Measurements from ENCODE around the gene MRGPRF.

MRGPRF gene, protein sequence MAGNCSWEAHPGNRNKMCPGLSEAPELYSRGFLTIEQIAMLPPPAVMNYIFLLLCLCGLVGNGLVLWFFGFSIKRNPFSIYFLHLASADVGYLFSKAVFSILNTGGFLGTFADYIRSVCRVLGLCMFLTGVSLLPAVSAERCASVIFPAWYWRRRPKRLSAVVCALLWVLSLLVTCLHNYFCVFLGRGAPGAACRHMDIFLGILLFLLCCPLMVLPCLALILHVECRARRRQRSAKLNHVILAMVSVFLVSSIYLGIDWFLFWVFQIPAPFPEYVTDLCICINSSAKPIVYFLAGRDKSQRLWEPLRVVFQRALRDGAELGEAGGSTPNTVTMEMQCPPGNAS

DNA sequence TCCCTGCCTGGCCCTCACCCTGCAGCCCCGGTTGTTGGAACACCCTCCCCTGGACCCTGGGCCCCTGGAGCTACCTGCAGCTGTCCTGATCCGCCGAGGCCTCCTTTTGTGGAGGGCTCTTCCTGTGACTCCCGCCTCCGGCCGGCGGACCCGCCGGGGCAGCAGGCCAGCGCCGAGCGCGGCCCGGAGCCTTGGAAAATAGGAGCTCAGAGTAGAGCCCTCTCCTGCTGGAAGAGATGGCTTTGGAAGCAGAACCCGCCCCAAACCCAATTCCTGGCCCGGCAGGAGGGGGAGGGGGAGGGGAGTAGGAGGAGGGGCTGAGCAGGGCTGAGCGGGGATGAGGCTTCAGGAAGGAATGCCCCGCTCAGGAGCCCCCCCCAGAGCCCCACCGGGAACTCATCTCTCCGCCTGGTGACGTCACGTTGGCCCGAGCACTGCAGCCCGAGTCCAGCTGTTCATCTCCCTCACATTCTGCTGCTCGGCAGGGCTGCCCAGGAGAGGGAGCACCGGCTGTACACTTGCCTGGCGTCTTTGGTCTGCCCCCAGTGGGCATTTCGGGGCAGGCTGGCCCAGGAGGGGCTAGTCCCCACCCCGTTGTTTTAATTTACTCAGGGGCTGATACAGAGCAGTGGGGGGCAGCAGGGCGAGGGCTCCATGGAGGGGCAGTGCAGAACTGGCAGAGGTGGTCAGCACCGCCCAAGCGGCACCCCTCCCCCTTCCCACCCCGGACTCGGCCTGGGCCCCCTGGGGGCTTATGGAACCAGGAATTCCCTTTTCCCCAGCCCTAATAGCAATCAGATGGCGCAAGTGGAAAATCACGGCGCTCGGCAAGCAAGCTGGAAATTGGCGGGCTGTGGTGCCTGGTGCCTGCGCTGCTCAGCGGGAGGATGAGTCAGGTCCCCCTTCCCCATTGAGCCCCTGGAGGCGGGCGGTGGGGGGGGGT lies at the start of gene MRGPRF:
TSS of gene MRGPRF (minus strand) at position 238 of the 943 bp plus-strand sequence. CDS start 3,345 bp downstream, outside the sequence.
- no peak for DNase-seq

DNA sequence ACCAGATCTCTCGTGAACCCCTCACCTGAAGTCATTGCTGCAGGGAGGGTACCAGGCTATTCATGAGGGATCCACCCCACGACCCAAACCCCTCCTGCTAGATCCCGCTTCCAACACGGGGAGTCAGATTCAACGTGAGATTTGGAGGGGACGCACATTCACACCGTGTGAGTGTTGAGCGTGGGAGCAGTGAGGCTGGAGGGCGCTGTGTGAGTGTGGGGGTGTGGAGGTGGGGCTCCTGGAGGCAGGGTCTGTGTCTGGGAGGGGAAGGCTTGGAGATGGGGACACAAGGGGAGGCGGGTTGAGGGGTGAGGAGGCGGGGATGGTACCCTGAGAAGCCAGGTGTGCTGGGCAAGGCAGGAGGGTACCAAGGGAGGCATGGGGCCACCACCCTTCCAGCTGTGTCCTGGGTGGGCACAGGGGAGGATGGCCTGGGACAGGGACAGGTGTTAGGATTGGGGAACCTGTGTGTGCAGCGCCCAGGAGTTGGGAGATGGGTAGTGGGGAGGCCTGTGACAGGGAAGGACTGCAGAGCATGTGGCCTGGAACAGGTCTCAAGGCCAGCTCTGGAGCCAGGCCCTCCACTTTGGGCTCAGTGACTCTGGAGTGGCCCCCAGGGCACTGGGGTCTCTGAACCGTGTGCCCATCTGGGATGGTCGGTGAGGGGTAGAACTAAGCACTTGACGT lies 49.3 kb upstream of the MRGPRF start:
- no peak for DNase-seq

DNA sequence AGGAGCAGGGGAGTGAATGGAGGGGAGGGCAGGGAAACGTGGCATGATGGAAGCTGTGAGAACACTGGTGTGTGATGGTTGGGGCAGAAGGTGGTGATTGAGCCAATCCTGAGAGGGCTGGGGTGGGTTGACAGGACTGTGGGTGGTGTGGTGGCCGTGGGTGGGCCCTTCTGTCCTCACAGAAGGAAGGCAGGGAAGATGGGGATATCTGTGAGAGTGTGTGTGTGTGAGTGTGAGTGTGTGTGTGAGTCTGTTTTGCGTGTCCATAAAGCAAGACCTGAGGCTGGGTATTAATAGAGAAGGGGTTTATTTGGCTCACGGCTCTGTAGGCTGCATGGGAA lies 48.6 kb upstream of the MRGPRF start:
- DNase-seq, result no peak

DNA sequence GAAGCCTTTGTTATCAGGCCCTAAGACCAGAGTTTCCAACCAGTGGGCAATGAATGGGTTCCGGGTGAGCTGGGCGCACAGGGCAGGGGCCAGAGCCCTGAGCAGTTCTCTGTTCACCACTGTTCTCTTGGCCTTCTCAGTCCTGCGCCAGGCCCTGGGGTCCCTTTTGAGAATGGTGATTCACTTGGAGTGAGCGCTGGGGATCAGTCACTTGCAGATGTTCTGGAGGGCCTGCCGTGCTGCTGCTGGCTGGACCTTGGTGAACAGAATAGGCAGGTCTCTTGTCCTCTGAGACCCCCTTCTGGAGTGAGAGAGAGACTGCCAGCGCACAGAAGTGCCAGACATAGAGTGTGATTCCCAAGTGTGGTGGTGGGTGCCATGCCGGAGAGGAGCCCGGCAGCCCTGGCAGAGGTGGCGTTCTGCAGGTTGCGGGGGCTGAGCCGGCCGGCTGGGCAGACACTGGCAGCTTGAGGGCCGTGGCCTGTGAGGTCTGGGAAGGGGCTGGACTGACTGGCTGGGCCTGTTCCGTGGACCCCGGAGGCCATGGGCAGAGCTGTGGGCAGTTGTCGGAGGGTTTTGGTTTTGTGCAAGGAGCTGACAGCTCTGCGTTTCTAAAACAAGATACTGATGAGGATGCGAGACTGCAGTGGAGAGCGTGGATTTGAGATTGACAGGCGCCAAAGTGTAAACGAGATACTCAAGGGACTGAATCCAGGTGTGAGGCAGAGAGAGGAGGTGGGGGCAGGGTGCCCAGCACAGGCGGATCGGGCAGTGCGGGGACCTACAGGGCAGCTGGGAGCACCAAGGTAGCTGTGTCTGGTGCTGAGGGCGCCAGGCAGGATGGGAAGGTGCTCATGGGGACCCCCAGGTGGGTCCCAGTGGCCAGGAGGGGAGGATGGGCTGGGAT lies 48.0 kb upstream of the MRGPRF start:
- no peak for DNase-seq

DNA sequence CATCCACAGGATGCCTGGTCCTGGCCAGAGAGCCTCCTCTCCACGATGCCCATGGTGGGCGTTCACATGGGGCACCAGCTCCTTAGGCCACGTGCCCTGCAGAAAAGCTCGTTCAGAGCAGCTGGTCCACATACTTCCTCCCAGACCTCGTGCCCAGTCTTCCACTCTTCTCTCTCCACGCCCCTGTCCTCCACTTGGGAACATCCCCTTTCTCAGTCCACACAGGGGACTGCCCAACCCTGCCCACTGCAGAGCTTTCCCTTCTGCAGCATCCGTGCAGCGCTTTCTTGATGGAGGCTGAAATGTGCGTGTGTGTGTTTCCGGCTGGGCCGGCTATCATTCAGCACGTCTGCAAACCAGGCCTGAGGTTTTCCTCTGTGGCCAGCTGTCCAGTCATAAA lies 46.9 kb upstream of the MRGPRF start:
- no peak for DNase-seq

DNA sequence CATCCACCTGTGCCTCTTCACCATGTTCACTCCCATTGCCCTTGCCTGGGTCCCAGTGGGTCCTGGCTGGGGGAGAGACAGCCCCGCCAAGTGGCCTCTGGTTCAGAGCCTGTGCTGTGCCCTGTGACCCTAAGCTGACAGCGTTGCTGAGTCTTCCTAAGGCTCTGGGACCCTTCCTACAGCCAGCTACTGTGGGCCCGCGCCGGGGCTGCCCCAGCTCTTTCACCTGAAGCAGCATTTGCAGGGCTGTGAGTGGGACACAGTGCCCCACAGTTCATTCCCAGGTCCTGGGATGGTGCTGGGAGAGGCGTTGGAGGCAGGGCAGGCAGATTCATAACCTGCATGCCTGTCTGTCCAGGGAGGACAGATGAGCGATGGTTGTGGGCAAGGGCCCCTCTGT lies 46.4 kb upstream of the MRGPRF start:
- no peak for DNase-seq

DNA sequence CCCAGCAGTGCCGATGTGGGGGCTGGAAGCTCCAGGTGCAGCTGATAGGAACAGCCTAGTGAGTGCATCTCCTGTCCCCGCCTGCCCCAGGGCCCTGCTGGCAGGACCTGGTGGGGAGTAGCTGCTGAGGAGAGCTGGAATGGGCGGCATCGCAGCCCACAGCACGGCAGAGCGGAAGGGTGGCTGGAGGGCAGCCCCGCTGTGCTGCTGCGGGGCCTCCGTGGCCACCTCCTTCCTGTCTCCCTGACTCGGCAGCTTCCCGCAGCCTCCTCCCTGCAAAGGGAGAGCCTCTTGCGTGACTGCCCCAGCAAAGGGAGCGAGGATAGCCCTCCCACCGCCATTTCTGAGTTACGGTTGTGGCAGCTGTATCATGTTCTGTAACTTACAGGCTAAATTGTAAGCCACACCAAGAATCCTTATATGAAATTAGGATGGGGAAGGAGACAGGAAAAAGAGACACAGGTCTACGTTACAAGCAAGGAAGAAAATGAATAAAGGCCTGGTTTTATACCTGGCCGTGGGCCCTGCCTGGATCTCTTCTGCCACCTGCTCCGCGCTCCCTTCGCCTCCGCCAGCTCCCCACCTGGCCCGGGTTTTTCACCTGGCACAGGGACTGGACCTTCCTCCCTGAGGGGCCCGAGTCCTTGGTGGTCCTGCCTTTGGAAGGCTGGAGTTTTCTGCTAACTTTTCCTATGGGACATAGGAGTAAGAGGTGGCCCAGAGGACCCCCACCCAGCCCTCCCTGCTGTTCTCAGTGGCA lies 45.6 kb upstream of the MRGPRF start:
- DNase-seq, result no peak

DNA sequence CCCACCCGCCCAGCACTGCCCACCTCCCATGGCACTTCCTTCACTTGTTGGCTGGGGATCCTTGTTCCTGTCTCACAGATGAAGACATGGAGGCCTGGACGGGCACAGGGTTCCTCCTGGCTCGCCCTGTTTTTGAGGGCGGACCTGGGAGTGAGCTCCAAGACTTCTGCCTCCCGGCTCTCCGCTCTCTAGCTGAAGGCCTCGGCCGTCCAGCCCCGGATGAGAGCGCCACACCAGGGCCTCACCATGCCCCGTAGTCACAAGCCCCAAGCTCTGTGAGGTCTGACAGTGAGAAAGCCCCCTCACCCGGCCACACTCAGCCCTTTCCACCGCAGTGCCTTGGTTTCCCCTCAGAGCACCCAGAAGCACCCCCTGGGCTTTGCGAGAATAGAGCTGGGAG lies 44.8 kb upstream of the MRGPRF start:
- no peak for DNase-seq

DNA sequence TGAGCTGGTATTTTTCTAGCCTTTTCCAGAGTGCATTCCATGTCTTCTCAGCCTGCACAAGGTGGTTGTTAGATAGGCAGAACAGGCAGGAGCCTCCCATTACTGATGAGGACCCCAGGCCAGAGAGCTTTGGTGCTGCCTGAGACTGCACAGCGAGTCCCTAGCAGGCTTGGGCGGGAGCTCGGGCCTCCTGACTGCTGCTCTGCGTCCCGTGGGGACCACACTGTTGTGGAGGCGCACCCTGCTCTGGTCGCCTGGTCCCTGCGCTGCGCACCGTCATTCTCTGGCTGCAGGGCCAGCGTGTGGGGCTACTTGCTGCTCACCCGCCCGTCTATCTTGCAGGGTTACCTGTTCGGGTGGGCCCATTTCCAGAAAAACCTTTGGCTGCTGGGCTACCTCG lies 44.2 kb upstream of the MRGPRF start:
- DNase-seq, result no peak

DNA sequence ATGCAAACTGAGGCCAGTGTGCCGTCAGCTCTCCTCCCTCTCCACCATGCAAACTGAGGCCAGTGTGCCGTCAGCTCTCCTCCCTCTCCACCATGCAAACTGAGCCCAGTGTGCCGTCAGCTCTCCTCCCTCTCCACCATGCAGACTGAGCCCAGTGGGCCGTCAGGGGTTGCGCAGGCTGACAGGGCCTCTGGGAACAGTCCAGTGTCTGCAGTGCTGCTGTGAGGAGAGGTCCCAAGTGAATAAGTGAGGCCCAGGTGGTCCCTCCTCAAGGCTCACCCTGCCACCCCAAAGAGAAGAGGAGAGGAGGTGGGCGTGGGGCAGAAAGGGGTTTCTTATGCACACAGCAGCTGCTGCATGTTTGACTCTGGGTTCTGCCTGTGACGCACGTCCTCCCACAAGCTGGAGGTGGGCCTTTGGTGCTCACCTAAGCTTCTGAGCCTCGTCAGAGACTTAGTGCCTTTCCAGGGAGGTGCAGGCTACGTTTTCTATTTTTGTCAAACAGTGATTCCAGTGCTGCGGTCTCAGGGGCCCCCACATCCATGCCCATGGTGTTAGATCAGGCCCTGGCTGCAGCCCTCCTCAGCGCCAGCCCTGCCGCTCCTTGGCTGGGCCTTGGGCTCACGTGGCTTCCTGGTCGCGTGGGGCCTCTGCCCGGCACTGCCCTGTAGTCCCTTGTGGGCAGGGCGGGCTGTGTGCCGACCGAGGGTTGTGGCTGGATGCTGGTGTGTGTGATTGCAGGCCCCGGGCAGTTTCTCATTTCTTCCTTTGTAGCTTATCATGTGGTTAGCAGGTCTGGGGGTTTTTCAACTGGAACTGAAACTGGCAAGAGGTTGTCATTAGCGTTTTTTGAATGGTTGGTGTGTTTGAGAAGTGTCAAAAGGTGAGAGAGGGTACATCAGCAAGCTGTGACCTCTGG lies 42.8 kb upstream of the MRGPRF start:
- no peak for DNase-seq

DNA sequence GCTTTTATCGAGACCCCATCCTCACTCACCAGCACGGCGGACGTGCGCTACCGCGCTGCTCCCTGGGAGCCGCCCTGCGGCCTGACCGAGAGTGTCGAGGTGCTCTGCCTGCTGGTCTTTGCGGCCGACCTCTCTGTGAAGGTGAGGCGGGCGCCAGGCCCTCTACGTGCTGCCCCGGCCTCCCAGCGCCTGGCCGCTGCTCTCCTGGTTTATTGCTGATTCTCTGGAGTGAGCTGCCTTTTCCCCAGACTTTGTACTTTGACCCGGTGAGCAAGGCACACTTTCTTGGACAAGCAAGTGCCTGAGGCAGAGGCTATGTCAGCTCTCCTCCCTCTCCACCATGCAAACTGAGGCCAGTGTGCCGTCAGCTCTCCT lies 42.2 kb upstream of the MRGPRF start:
- no peak for DNase-seq

DNA sequence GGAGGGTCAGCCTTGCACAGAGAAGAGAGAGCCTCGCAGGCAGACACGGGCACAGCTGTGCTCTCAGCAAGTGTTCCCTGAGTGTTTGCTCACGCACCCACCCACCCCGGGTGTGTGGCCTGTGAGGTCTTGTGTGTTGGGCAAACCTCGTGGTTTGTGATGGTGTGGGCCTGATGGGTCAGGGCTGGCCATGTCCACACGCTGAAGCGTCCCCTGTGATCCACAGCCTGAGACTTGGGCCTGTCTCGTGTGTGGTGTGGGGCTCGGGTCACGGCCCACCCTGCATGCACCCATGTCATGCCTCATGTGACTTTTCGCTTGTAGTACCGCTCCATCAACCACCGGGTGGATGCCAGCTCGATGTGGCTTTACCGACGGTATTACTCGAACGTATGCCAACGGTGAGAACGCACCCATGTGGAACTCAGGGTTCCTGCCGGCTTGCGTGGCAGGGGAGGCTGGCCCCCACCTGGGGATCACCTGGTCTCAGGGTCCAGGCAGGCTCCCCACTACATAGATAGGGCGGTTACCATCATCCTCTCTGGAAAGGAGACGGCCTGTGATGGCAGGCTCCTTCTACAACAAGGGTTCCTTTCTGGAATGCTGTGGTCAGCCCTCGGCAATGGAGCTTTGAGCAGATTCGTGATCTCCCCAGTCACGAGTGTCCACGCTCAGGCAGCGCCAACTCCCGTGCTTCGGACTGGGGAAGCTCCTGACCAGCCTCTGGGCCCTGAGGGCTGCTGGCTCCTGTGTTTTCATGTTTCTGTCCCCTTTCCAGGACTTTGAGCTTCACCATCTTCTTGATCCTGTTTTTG lies 41.6 kb upstream of the MRGPRF start:
- no peak for DNase-seq

DNA sequence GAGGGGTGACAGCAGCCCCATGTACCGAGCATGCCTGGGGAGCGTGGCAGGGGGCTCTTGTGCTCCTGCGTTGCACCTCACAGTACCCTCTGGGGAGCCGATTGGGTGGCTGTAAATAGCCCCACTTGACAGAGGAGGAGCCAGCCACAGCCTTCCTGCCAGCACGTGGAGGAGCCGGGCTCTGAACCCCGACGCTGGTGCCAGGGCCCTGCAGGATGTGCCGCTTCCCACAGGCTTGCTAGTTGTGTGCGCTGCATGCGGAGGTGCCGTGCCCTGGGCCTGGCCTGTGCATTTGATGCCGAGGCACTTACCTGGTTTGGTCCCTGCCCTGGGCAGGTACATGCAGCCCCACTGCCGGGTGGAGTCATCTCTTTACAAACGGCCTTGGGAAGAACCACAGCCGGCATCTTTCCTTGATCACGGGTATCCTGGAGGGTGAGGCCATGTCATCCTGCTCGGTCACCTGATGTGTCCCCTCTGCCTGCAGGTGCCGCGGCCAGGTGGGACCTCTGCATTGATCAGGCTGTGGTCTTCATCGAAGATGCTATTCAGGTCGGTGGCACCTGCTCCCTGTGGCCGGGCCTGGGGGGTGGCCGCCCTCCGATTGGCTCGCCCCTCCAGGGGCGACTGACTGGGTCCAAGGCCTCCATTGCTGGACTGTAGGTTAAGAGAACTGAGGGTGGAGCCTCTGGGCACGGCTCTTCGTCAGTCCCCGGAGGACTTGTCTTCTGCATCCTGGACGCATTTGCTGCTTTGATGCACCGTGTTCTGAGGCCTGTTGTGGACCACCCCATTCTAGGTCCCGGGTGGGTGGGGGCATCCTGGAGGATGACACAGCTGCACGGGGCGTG lies 40.7 kb upstream of the MRGPRF start:
- no peak for DNase-seq

DNA sequence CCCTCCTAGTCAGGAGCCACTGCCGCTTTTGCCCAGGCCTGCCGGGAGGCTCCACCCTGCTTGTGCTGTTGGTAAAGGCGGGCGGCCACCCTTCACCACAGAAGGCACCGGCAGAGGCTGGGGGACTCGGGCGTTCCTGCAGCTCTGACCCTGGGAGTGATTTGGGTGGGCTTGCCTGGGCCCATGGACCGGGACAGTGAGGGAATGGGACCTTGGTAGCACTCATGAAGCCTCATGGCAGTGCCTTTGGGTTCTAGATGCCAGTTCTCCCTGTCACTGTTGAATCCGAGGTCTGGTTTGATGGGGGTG lies 40.1 kb upstream of the MRGPRF start:
- DNase-seq, result no peak

DNA sequence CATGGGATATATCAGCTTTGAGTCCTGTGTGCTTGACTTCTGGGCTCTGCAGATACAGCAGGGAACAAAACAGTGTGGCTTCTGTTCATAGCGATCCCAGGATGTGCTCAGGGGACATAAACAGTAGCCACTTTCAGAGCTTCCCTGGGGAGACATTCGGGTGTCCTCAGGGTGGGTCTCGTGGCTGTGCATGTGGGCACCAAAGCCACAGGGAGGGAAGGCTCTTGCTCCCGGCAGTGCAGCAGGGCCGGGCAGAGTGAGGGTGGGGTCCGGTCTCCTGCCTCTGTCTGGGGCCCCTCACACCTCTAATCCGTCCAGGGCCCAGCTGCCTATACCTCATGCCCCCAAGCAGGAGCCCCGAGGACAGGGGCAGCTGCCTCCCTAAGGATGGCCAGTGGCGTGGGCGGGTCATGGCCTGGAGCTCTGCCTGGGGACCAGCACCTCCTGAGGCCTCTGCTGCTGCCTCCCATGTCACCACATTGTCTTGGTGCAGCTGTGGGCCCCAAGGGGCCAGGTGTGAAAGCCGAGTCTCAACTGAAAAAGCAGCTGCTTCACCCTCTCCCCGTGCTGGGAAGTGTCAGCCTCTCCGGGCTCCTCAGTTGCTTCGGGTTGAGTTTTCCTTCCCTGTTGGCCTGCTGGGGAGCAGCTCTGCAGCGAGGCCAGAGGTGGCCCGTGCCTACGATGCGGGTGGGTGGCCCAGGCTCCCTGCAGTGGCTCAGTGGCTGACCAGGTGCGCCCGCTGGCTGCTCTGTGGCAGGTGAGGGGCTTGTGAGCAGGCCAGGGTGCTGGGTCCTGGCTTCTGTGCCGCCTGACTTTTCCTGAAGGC lies 39.5 kb upstream of the MRGPRF start:
- no peak for DNase-seq

DNA sequence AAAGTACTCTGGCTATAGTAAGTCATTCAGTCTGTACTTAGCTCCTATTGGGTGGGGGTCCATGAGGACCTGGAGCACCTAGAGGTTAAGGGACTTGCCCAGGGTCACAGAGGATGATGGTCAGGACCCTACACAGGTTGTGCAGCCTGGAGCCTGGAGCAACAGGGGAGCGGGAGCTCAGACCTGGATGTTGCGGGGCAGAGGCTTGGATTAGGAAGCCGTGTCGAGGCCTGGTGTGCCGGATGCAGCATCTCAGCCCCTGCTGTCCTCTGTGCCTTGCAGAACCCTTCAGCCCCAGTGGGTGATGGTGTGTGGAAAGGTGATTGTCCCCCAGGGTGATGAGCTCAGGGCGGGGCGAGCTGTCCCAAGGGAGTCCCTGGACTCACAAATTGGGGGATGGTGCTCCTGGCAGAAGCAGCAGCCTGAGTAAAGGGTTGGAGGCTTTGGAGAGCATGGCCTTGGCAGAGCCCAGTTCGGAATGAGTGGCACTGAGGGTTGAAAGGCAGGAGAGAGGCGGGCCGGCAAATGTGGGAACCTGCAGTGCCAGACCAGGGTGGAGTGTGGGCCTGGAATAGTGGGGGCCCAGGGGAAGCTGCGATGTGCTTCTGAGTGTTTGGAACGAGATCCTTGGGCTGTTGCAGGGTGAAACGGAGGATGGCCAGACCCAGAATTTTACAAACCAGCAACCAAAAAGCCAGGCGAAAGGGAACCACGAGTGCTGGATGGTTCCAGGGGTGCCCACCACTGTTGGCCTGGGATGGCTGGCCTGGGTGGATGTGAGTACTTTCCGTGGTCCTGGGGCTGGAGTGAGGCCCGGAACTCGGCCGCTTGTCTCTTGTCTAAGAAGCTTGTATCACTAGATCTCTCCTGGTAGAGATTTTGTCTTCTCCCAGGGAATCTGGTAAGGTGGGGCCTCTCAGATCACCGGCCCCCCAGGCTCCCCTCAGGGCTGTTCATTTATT lies 38.6 kb upstream of the MRGPRF start:
- no peak for DNase-seq

Data from NCI-H510A (cell line).